Tibial nerve (tissue), 4 donors: ENCODE results near the gene SEC24B. TPM values are rescaled to one million over a fixed set of nuclear protein-coding genes. Genes with fewer than 3 reads are reported as not detected.
"Not testable (repeated sequence)": the region's sequence is repeated elsewhere in the genome, so short reads cannot be mapped to it uniquely, and the experiment has no call there.

ENCODE experiments used
- DNase-seq, 2 donors: peaks; one replicate each; pipeline ENCODE4 v3.0.0-alpha.2; 2019; ENCODE audit warnings: low spot score in 2 of 2
- H3K27ac ChIP-seq, 4 donors: fragments of 200-600 bp; sonication (generic) in 3 of 4; one replicate each; pipeline ENCODE4 v1.5.1; 2017 to 2019; ENCODE audit warnings: mild to moderate bottlenecking in 1 of 4
- H3K27me3 ChIP-seq, 2 donors: fragments of 200-600 bp; sonication (generic) in 1 of 2; one replicate each; pipeline versions ENCODE4 v1.5.1 to v1.6.0; 2017 to 2019
- H3K36me3 ChIP-seq, 3 donors: fragments of 200-600 bp; sonication (generic); one replicate each; pipeline ENCODE4 v1.5.1; 2018 to 2019
- H3K4me1 ChIP-seq, 4 donors: fragments of 200-600 bp; sonication (generic) in 3 of 4; one replicate each; pipeline ENCODE4 v1.5.1; 2017 to 2019
- H3K4me3 ChIP-seq, 4 donors: fragments of 200-600 bp; sonication (generic) in 3 of 4; one replicate each; pipeline ENCODE4 v1.5.1; 2017 to 2019; ENCODE audit warnings: mild to moderate bottlenecking in 1 of 4, moderate library complexity in 1 of 4
- H3K9me3 ChIP-seq, 4 donors: fragments of 200-600 bp; sonication (generic) in 3 of 4; one replicate each; pipeline ENCODE4 v1.5.1; 2017 to 2019
- EP300 ChIP-seq, 2 donors: sonication (generic); formaldehyde crosslinking; IDR thresholded peaks; one replicate each; pipeline ENCODE4 v1.6.1; 2017; ENCODE audit warnings: antibody characterized with exemption in 2 of 2, mild to moderate bottlenecking in 1 of 2
- POLR2A ChIP-seq, 2 donors: fragments of 450-650 bp; IDR thresholded peaks; one replicate each; pipeline ENCODE4 v1.6.1; 2017; ENCODE audit warnings: antibody characterized with exemption in 2 of 2, mild to moderate bottlenecking in 2 of 2, moderate library complexity in 2 of 2
- WGBS, 2 donors: methylation state at CpG; one replicate each; pipeline ENCODE4 v1.1.5; 2018; 5-methylcytosine and 5-hydroxymethylcytosine counted together
- small RNA-seq: library from RNA; depleted of rRNA; stranded (forward); fragments of <200 nt; gene quantifications from one replicate; pipeline ENCODE3, GENCODE V24; 2016
- total RNA-seq, 4 donors: library from RNA; depleted of rRNA; stranded (reverse); fragments of >200 nt; gene quantifications; one replicate each; pipeline ENCODE4 v1.1.0, GENCODE V29; 2016
- TF ChIP-seq, protein P1 (sequence below), 5 experiments: fragments of 200-600 bp in 3 of 5; fragments of 450-650 bp in 2 of 5; sonication (generic) in 3 of 5; IDR thresholded peaks; one replicate each; pipeline ENCODE4 v1.5.1; 2016 to 2019; ENCODE audit warnings: antibody characterized with exemption in 5 of 5, mild to moderate bottlenecking in 3 of 5, moderate library complexity in 2 of 5

SEC24B gene
- total RNA-seq, 4 donors from 2014 or later = 31.8 to 37.5 (median 35.4) TPM

- H3K27ac ChIP-seq = no peak overlapping the region
- H3K4me3 ChIP-seq = no peak overlapping the region
- H3K36me3 ChIP-seq = no peaks in the 10 kb centered on the region
- no peak for DNase-seq
- H3K27me3 ChIP-seq = no peaks in the 10 kb centered on the region
- 90 to 92% methylated on average over 3 of the region's 3 CpGs for WGBS, 2 donors
- no peak for TF ChIP-seq EP300 (IDR thresholded peaks at IDR 0.05)
- TF ChIP-seq POLR2A (IDR thresholded peaks at IDR 0.05) = no peak
- TF ChIP-seq, protein P1, sequence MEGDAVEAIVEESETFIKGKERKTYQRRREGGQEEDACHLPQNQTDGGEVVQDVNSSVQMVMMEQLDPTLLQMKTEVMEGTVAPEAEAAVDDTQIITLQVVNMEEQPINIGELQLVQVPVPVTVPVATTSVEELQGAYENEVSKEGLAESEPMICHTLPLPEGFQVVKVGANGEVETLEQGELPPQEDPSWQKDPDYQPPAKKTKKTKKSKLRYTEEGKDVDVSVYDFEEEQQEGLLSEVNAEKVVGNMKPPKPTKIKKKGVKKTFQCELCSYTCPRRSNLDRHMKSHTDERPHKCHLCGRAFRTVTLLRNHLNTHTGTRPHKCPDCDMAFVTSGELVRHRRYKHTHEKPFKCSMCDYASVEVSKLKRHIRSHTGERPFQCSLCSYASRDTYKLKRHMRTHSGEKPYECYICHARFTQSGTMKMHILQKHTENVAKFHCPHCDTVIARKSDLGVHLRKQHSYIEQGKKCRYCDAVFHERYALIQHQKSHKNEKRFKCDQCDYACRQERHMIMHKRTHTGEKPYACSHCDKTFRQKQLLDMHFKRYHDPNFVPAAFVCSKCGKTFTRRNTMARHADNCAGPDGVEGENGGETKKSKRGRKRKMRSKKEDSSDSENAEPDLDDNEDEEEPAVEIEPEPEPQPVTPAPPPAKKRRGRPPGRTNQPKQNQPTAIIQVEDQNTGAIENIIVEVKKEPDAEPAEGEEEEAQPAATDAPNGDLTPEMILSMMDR (IDR thresholded peaks at IDR 0.05) = no peak
- H3K9me3 ChIP-seq = peaks cover 0 to 9% (median 2%) of the 10 kb centered on the region in 4 donors
- H3K4me1 ChIP-seq = no peaks in the 10 kb centered on the region
Measured at GRCh38 chr4:109578846-109579245, 145.2 kb downstream of the SEC24B start.

- not testable (repeated sequence) for DNase-seq, H3K27ac ChIP-seq, H3K4me1 ChIP-seq, H3K27me3 ChIP-seq, H3K36me3 ChIP-seq, H3K9me3 ChIP-seq, H3K4me3 ChIP-seq
- WGBS, 2 donors = 95 to 99% methylated on average over 5 of the region's 5 CpGs
Measured at GRCh38 chr4:109579997-109580396, 146.4 kb downstream of the SEC24B start.

GRCh38 chr4:109588176-109588575 is 154.6 kb downstream of the SEC24B start:
- no peak for DNase-seq
- Histone ChIP-seq H3K4me3 (no peak overlapping the region), H3K9me3 (peaks cover 0 to 9% (median 0%) of the 10 kb centered on the region in 4 donors), H3K36me3 (no peaks in the 10 kb centered on the region), H3K27ac (no peak overlapping the region), H3K27me3 (no peaks in the 10 kb centered on the region), H3K4me1 (no peaks in the 10 kb centered on the region)
- 79 to 87% methylated on average over 4 of the region's 4 CpGs for WGBS, 2 donors
- TF ChIP-seq, protein P1 (IDR thresholded peaks at IDR 0.05) = no peak
- TF ChIP-seq POLR2A (IDR thresholded peaks at IDR 0.05) (no peak), EP300 (IDR thresholded peaks at IDR 0.05) (no peak)

DNA sequence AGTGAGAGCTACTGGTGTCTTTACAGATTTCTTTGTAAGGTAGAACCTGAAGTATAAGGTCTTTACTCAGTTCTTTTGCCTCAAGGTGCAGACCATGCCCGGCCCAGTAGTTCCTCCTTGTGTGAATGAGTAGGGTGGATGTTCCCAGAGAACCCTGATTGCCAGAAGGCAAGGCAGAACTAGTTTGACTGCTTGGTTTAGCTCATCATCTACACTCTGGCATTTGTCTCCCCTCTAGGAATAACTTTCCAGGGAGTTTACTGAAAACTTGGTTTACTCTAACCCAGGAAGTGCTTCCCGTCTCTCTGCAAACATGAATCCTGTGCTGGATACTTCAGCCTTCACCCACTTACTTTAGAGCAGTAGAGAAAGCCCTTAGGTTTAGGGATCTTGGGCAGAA is 155.5 kb downstream of the SEC24B start:
- Histone ChIP-seq H3K27me3 (no peaks in the 10 kb centered on the region), H3K27ac (no peak overlapping the region), H3K9me3 (peaks cover 0 to 9% (median 0%) of the 10 kb centered on the region in 4 donors), H3K36me3 (no peaks in the 10 kb centered on the region), H3K4me1 (no peaks in the 10 kb centered on the region), H3K4me3 (no peak overlapping the region)
- DNase-seq = no peak
- TF ChIP-seq, protein P1 (IDR thresholded peaks at IDR 0.05) = no peak
- TF ChIP-seq POLR2A (IDR thresholded peaks at IDR 0.05) = no peak
- no peak for TF ChIP-seq EP300 (IDR thresholded peaks at IDR 0.05)
- whole genome bisulfite sequencing, 2 donors = 83 to 89% methylated on average over 2 of the region's 2 CpGs

DNA sequence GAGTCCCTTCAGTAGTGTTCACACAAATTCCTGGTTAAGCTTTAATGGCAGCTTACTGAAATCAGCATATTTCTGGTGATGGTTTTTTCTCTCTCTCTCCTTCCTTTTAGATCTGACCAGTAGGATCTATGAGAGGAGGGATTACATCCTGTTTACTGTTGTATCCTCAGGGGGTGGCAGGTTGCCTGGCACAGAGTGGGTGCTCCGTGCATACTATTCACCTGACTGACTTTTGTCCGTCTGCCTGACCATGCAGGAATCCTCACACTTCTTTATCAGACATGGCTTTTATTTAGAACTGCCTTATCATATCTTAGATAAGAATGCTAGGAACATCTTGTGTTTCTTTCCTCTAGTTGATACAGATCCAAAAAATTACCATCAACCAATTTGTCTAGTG is 156.0 kb downstream of the SEC24B start:
- Histone ChIP-seq H3K4me3 (no peak overlapping the region), H3K27ac (no peak overlapping the region), H3K9me3 (peaks cover 0 to 9% (median 0%) of the 10 kb centered on the region in 4 donors), H3K36me3 (no peaks in the 10 kb centered on the region), H3K4me1 (no peaks in the 10 kb centered on the region), H3K27me3 (no peaks in the 10 kb centered on the region)
- WGBS, 2 donors = 81 to 94% methylated on average over 2 of the region's 2 CpGs
- no peak for TF ChIP-seq POLR2A (IDR thresholded peaks at IDR 0.05)
- TF ChIP-seq EP300 (IDR thresholded peaks at IDR 0.05) = no peak
- TF ChIP-seq, protein P1 (IDR thresholded peaks at IDR 0.05) = no peak
- no peak for DNase-seq

Small RNA genes within 50 kb of the gene (small RNA-seq; reads per million reads assigned to genes)
- 0.75 reads per million for gene MIR576
- not detected for gene RN7SL55P

Other genes starting within 250 kb of the SEC24B start
- gene COL25A1, start 131.2 kb upstream of the SEC24B start, total RNA-seq = 1 to 10 TPM; 1.5 to 4.1 (median 2.3) TPM
- 10 to 100 TPM; 15.5 to 57.3 (median 24.4) TPM for gene MCUB, start 126.4 kb downstream of the SEC24B start, total RNA-seq